ENCODE results near the gene TMEM79. TPM values are rescaled to one million over a fixed set of nuclear protein-coding genes. Genes with fewer than 3 reads are reported as not detected.

TMEM79 gene
- total RNA-seq, 1 donor from 2014 or later: 7.1 TPM

- DNase-seq (ENCODE audit: low read depth) (peak; percentile 10), FAIRE-seq (no peak)
- Histone ChIP-seq H3K36me3 (ENCODE audit: control insufficient read depth, insufficient read depth, low read length) (peaks cover 11% of the 10 kb centered on the region), H3K4me3 (ENCODE audit: low read depth, low read length) (peak overlapping the region; percentile 87), H3K27me3 (ENCODE audit: control insufficient read depth, insufficient read depth, low read length) (no peaks in the 10 kb centered on the region)
- no peak for TF ChIP-seq CTCF (IDR thresholded peaks at IDR 0.05; ENCODE audit: insufficient read depth, low read length, severe bottlenecking)
These were observed 53.1 kb downstream of the TMEM79 start for GRCh38 chr1:156337052-156337887.

GRCh38 chr1:156337888-156338179 is 53.7 kb downstream of the TMEM79 start:
- Histone ChIP-seq H3K4me3 (ENCODE audit: low read depth, low read length) (peak overlapping the region; percentile 87), H3K36me3 (ENCODE audit: control insufficient read depth, insufficient read depth, low read length) (peaks cover 9% of the 10 kb centered on the region), H3K27me3 (ENCODE audit: control insufficient read depth, insufficient read depth, low read length) (no peaks in the 10 kb centered on the region)
- no peak for TF ChIP-seq CTCF (IDR thresholded peaks at IDR 0.05; ENCODE audit: insufficient read depth, low read length, severe bottlenecking)
- FAIRE-seq: no peak
- no peak for DNase-seq (ENCODE audit: low read depth)

- H3K27me3 ChIP-seq (ENCODE audit: control insufficient read depth, insufficient read depth, low read length): no peaks in the 10 kb centered on the region
- H3K4me3 ChIP-seq (ENCODE audit: low read depth, low read length): peak within 1 kb of the TSS; percentile 87
- peak; percentile 99 for DNase-seq (ENCODE audit: low read depth)
- TF ChIP-seq CTCF (IDR thresholded peaks at IDR 0.05; ENCODE audit: insufficient read depth, low read length, severe bottlenecking): no peak
- peaks cover 9% of the 10 kb centered on the region for H3K36me3 ChIP-seq (ENCODE audit: control insufficient read depth, insufficient read depth, low read length)
- peak; percentile 80 for FAIRE-seq
These were observed 54.3 kb downstream of the TMEM79 start, which contains the start of the genes CCT3 and TSACC for GRCh38 chr1:156338180-156338976. CCT3 (minus strand) TSS chr1:156338292; CDS start chr1:156338184, 108 bp downstream. TSACC (plus strand) TSS chr1:156338526; CDS start chr1:156339758, 1,232 bp downstream.

Other genes with a start within 250 kb of the TMEM79 start
- 13.7 and 17.4 TPM in 2 replicates for gene UBQLN4, start 230.5 kb upstream of the TMEM79 start, total RNA-seq
- 46.6 and 74.6 TPM in 2 replicates for gene LAMTOR2, start 229.5 kb upstream of the TMEM79 start, total RNA-seq
- gene RAB25, start 223.2 kb upstream of the TMEM79 start, total RNA-seq: 30.3 and 83.7 TPM in 2 replicates
- 0.13 and 0.53 TPM in 2 replicates for gene MEX3A, start 201.9 kb upstream of the TMEM79 start, total RNA-seq
- 561 and 638 TPM in 2 replicates for gene LMNA, start 169.6 kb upstream of the TMEM79 start, total RNA-seq
- 1.8 and 16.9 TPM in 2 replicates for gene SEMA4A, start 130.7 kb upstream of the TMEM79 start, total RNA-seq
- 5.8 and 7.4 TPM in 2 replicates for gene SLC25A44, start 90.2 kb upstream of the TMEM79 start, total RNA-seq
- gene PMF1, start 71.3 kb upstream of the TMEM79 start, total RNA-seq: 55.3 and 55.9 TPM in 2 replicates
- 0.51 TPM in 1 of 2 replicates, not detected in the other for gene BGLAP, start 42.1 kb upstream of the TMEM79 start, total RNA-seq
- 0.26 and 1.3 TPM in 2 replicates for gene PAQR6, start 36.3 kb upstream of the TMEM79 start, total RNA-seq
- 57.4 and 67.0 TPM in 2 replicates for gene SMG5, start 1.5 kb upstream of the TMEM79 start, total RNA-seq
- gene GLMP, start 11.4 kb downstream of the TMEM79 start, total RNA-seq: 26.9 and 34.2 TPM in 2 replicates
- 0.26 and 0.77 TPM in 2 replicates for gene VHLL, start 15.0 kb downstream of the TMEM79 start, total RNA-seq
- 281 and 377 TPM in 2 replicates for gene CCT3, start 54.0 kb downstream of the TMEM79 start, total RNA-seq
- 0.77 TPM in 1 of 2 replicates, not detected in the other for gene TSACC, start 54.2 kb downstream of the TMEM79 start, total RNA-seq
- gene RHBG, start 84.9 kb downstream of the TMEM79 start, total RNA-seq: under 0.01 and 0.13 TPM in 2 replicates
- gene MEF2D, start 216.4 kb downstream of the TMEM79 start, total RNA-seq: 1.3 and 4.9 TPM in 2 replicates